A673 (cell line): ENCODE measurements around the gene KRTAP10-5. TPM values are rescaled to one million over a fixed set of nuclear protein-coding genes. Genes with fewer than 3 reads are reported as not detected.

Experiments used
- BruUV-seq: library from RNA; stranded (reverse); fragments of 400-500 nt; replicated peaks from 2 replicates; lab custom pipeline; 2021; lab: Mats Ljungman, UMichigan
- CTCF ChIA-PET: fragments of 300-600 bp; sonication (Branson Sonifier 250); formaldehyde crosslinking; loops from one replicate; lab custom pipeline; 2022; ENCODE audit warnings: antibody characterized with exemption; lab: Charles Lee
- POLR2A ChIA-PET: fragments of 300-600 bp; sonication (Branson Sonifier 250); formaldehyde crosslinking; loops from one replicate; lab custom pipeline; 2022; ENCODE audit warnings: antibody characterized with exemption; ENCODE audit not compliant: low non-redundant PET; lab: Charles Lee
- DNase-seq: peaks from one replicate; pipeline ENCODE4 v3.0.0-alpha.2; 2015; ENCODE audit warnings: low spot score
- H3K27ac ChIP-seq: fragments of 200-600 bp; sonication (generic); 2 replicates; pipeline ENCODE4 v1.5.1; 2016; ENCODE audit warnings: mixed run types, low read depth, mild to moderate bottlenecking, mixed read lengths, antibody characterized with exemption, low read length; ENCODE audit not compliant: poor library complexity, severe bottlenecking
- H3K27me3 ChIP-seq: fragments of 200-600 bp; sonication (generic); replicated peaks from 2 replicates; pipeline ENCODE4 v1.6.1; 2017; ENCODE audit warnings: mixed run types, low read depth, mild to moderate bottlenecking, mixed read lengths, antibody characterized with exemption, low read length; ENCODE audit not compliant: insufficient read depth, poor library complexity
- H3K36me3 ChIP-seq: fragments of 200-600 bp; sonication (generic); 2 replicates; pipeline ENCODE4 v1.6.1; 2016; ENCODE audit warnings: mixed run types, mild to moderate bottlenecking, mixed read lengths, antibody characterized with exemption, low read length; ENCODE audit not compliant: insufficient read depth, poor library complexity, severe bottlenecking
- H3K4me1 ChIP-seq: fragments of 200-600 bp; sonication (generic); 2 replicates; pipeline ENCODE4 v1.6.1; 2017; ENCODE audit warnings: mixed run types, mild to moderate bottlenecking, mixed read lengths, antibody characterized with exemption, low read length; ENCODE audit not compliant: insufficient read depth, poor library complexity, severe bottlenecking
- H3K4me3 ChIP-seq: fragments of 200-600 bp; sonication (generic); 2 replicates; pipeline ENCODE4 v1.5.1; 2016; ENCODE audit warnings: low read depth, mixed run types, mild to moderate bottlenecking, mixed read lengths, low read length; ENCODE audit not compliant: poor library complexity, severe bottlenecking
- H3K9me3 ChIP-seq: fragments of 200-600 bp; sonication (generic); 2 replicates; pipeline ENCODE4 v1.6.1; 2016; ENCODE audit warnings: mixed run types, low read depth, mild to moderate bottlenecking, mixed read lengths, antibody characterized with exemption, low read length; ENCODE audit not compliant: poor library complexity, severe bottlenecking
- CTCF ChIP-seq: fragments of 300-800, 200-600 bp; sonication (generic); conservative IDR thresholded peaks from 2 replicates; pipeline ENCODE4 v1.5.1; 2017; ENCODE audit warnings: low read depth, mild to moderate bottlenecking, antibody characterized with exemption, low read length, moderate library complexity, mixed read lengths
- EZH2 ChIP-seq: fragments of 200-600 bp; sonication (generic); IDR thresholded peaks from 2 replicates; pipeline ENCODE4 v1.6.1; 2017; ENCODE audit warnings: borderline replicate concordance, low read depth, mild to moderate bottlenecking, mixed read lengths, antibody characterized with exemption, low read length; ENCODE audit not compliant: poor library complexity, severe bottlenecking
- intact Hi-C: fragments of 100-400 bp; cut with micrococcal nuclease; formaldehyde crosslinking; loops from one replicate; pipeline ENCODE4 v1.10.0; 2022; ENCODE audit not compliant: unreplicated experiment
- total RNA-seq: library from RNA; stranded (reverse); gene quantifications from 2 replicates; pipeline ENCODE4 v1.2.3, GENCODE V29; 2021

Gene KRTAP10-5
- total RNA-seq, 1 experiment from 2014 or later, result not detected

- BruUV-seq, result no TSS peak
- no peaks in the 10 kb centered on the region for H3K36me3 ChIP-seq
- no peaks in the 10 kb centered on the region for H3K27me3 ChIP-seq
- POLR2A ChIA-PET, result no interaction called here
- no peak overlapping the region for H3K4me3 ChIP-seq
- no peak for TF ChIP-seq CTCF
- TF ChIP-seq EZH2, result no peak
- intact Hi-C loops, result no loop called here
- no peak overlapping the region for H3K27ac ChIP-seq
- no peaks in the 10 kb centered on the region for H3K4me1 ChIP-seq
- CTCF ChIA-PET, result no interaction called here
- DNase-seq, result no peak
- no peaks in the 10 kb centered on the region for H3K9me3 ChIP-seq
These were observed 7.3 kb downstream of the KRTAP10-5 start for GRCh38 chr21:44572959-44573583.

- Histone ChIP-seq H3K36me3 (no peaks in the 10 kb centered on the region), H3K27ac (no peak overlapping the region), H3K9me3 (no peaks in the 10 kb centered on the region), H3K4me1 (no peaks in the 10 kb centered on the region), H3K4me3 (no peak overlapping the region), H3K27me3 (no peaks in the 10 kb centered on the region)
- TF ChIP-seq EZH2 (no peak), CTCF (no peak)
- no peak for DNase-seq
- ChIA-PET CTCF (no interaction called here), POLR2A (no interaction called here)
- intact Hi-C loops, result no loop called here
- BruUV-seq, result no TSS peak
These were observed 8.3 kb downstream of the KRTAP10-5 start for GRCh38 chr21:44571844-44572782.

- Histone ChIP-seq H3K4me3 (no peak overlapping the region), H3K27me3 (no peaks in the 10 kb centered on the region), H3K9me3 (no peaks in the 10 kb centered on the region), H3K4me1 (no peaks in the 10 kb centered on the region), H3K27ac (no peak overlapping the region), H3K36me3 (no peaks in the 10 kb centered on the region)
- BruUV-seq, result no TSS peak
- TF ChIP-seq EZH2 (no peak), CTCF (no peak)
- ChIA-PET POLR2A (no interaction called here), CTCF (no interaction called here)
- no peak for DNase-seq
- intact Hi-C loops, result no loop called here
These were observed 9.1 kb downstream of the KRTAP10-5 start for GRCh38 chr21:44571296-44571695.
